Right atrium auricular region (tissue), 2 donors: ENCODE results near the gene TBXAS1. TPM values are rescaled to one million over a fixed set of nuclear protein-coding genes. Genes with fewer than 3 reads are reported as not detected.

Experiments used
- DNase-seq: peaks from one replicate; pipeline ENCODE4 v3.0.0-alpha.2; 2019; ENCODE audit warnings: low spot score
- H3K27ac ChIP-seq, 2 donors: fragments of 200-600 bp; sonication (generic); 1 replicate in 1 of 2; 2 replicates in 1 of 2; pipeline ENCODE4 v1.5.1; 2016 to 2019
- H3K27me3 ChIP-seq, 2 donors: fragments of 200-600 bp; sonication (generic); one replicate each; pipeline versions ENCODE4 v1.5.1 to v1.6.0; 2017 to 2019
- H3K36me3 ChIP-seq: fragments of 200-600 bp; sonication (generic); one replicate; pipeline ENCODE4 v1.5.1; 2016
- H3K4me1 ChIP-seq, 2 donors: fragments of 200-600 bp; sonication (generic); one replicate each; pipeline versions ENCODE4 v1.5.1 to v1.6.0; 2017 to 2019
- H3K4me3 ChIP-seq, 2 donors: fragments of 200-600 bp; sonication (generic); 1 replicate in 1 of 2; 2 replicates in 1 of 2; pipeline ENCODE4 v1.5.1; 2017 to 2019; ENCODE audit warnings: mild to moderate bottlenecking in 1 of 2, moderate library complexity in 1 of 2
- H3K9me3 ChIP-seq, 2 donors: fragments of 200-600 bp; sonication (generic); one replicate each; pipeline ENCODE4 v1.5.1; 2019
- CTCF ChIP-seq, 2 donors: fragments of 200-600 bp; sonication (generic); IDR thresholded peaks; one replicate each; pipeline ENCODE4 v1.5.1; 2019; ENCODE audit warnings: antibody characterized with exemption in 2 of 2
- total RNA-seq, 2 donors: library from RNA; depleted of rRNA; stranded (reverse); fragments of >200 nt; gene quantifications; one replicate each; pipeline ENCODE4 v1.1.0, GENCODE V29; 2016

The TBXAS1 gene
- total RNA-seq, 2 donors from 2014 or later = 4.6 to 15.3 TPM

DNA sequence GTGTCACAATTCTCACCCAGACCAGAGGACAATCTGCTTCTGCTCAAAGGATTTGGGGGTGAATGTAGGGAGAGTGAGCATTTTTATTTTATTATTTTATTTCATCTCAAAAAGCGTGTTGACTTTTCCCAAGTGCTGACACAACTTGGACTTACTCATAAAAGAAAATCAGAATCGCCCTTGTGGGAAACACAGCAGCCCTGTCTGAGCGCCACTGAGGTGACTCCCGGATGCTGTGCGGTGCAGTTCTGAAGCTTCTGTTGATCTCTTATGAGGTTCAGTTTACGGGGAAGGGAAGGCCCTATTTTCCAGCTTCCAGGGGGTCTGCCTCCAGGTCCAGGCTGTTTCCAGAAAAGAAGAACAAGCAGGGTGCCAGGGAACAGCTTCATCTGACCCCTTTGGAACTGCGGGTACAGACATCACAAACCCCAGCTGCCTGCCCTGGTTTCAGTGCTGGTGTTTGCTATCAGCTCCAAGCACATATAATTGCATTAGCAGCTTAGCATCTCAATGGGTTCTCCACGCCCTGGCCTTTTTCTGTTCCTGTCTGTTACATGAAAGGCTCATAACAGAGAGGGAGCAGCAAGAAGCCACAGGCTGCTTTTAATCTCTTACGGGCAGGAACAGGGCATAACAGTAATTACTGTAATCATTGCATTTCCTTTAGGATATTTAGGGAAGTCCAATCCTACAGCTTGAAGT lies 181.3 kb downstream of the TBXAS1 start:
- DNase-seq = no peak
- Histone ChIP-seq H3K4me3 (no peak overlapping the region), H3K4me1 (no peaks in the 10 kb centered on the region), H3K9me3 (no peaks in the 10 kb centered on the region), H3K27me3 (no peaks in the 10 kb centered on the region), H3K27ac (no peak overlapping the region), H3K36me3 (no peaks in the 10 kb centered on the region)
- no peak for TF ChIP-seq CTCF (IDR thresholded peaks at IDR 0.05)

DNA sequence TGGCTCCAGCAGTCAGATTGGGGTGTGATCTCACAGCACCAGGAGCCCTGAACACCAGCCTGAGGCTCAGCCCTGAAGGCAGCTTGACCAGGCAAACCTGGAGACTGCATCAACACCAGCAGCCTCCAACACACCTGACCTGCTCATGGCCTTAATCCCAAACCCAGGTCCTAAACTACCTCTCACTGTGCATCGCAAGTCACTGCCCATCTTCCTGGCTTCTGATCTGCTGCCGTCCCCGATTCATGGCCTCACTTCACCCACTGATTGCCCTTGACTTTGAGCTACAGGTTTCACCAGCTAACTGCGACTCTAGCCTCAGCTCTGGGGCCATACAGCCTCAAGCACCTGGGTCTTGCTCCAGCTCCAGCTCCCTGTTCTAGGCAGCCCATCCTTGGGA lies 184.6 kb downstream of the TBXAS1 start:
- Histone ChIP-seq H3K27ac (no peak overlapping the region), H3K36me3 (no peaks in the 10 kb centered on the region), H3K4me3 (no peak overlapping the region), H3K27me3 (no peaks in the 10 kb centered on the region), H3K9me3 (no peaks in the 10 kb centered on the region), H3K4me1 (no peaks in the 10 kb centered on the region)
- no peak for DNase-seq
- no peak for TF ChIP-seq CTCF (IDR thresholded peaks at IDR 0.05)

GRCh38 chr7:140014123-140014522 lies 185.1 kb downstream of the TBXAS1 start:
- Histone ChIP-seq H3K27ac (no peak overlapping the region), H3K4me1 (no peaks in the 10 kb centered on the region), H3K27me3 (no peaks in the 10 kb centered on the region), H3K4me3 (no peak overlapping the region), H3K9me3 (no peaks in the 10 kb centered on the region), H3K36me3 (no peaks in the 10 kb centered on the region)
- no peak for DNase-seq
- TF ChIP-seq CTCF (IDR thresholded peaks at IDR 0.05) = no peak

- H3K4me3 ChIP-seq = no peak overlapping the region
- no peaks in the 10 kb centered on the region for H3K27me3 ChIP-seq
- no peak for TF ChIP-seq CTCF (IDR thresholded peaks at IDR 0.05)
- no peaks in the 10 kb centered on the region for H3K9me3 ChIP-seq
- no peaks in the 10 kb centered on the region for H3K4me1 ChIP-seq
- no peaks in the 10 kb centered on the region for H3K36me3 ChIP-seq
- H3K27ac ChIP-seq = no peak overlapping the region
- DNase-seq = no peak
These were observed 186.5 kb downstream of the TBXAS1 start for GRCh38 chr7:140015471-140015970.

DNA sequence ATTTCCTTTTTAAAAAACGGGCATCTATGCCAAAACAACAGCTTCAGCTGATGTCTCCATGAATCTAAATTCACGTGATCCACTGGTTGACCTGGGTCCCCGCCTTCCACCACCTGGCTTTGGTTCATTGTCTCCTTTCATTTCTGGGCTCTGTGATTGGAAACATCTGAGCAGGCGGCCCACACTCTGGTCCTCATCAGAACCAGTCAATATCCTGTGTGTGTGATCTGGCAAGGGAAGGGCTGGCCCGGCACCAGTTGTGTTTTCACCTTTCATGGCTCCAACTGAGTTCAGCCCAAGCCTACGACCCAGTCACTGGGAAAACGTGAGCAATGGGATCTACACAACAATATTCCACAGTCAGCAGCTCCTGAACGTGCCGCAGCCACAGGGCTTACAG lies 187.5 kb downstream of the TBXAS1 start:
- DNase-seq = no peak
- TF ChIP-seq CTCF (IDR thresholded peaks at IDR 0.05) = no peak

DNA sequence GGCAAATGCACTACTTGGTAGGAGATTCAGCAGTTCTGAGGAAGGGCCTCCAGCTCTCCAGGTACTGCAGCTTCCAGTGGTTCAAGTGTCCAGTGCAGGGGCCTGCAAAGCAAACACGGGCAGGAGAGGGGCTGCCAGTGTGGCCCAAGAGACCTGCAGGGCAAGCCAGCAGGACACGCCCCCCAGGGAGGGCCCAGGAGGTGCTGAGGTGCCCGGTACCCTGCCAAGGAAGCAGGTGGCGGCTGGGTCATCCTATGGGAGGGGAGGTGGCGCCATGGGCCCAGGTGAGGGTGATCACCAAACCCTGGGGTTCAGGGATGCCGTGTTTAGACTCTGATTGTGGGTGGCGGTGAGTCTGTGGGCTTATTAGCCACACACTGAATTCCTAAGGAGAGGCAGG lies 188.0 kb downstream of the TBXAS1 start:
- H3K27ac ChIP-seq = no peak overlapping the region
- H3K36me3 ChIP-seq = no peaks in the 10 kb centered on the region
- no peak overlapping the region for H3K4me3 ChIP-seq
- no peaks in the 10 kb centered on the region for H3K9me3 ChIP-seq
- no peaks in the 10 kb centered on the region for H3K4me1 ChIP-seq
- H3K27me3 ChIP-seq = no peaks in the 10 kb centered on the region
- no peak for DNase-seq
- TF ChIP-seq CTCF (IDR thresholded peaks at IDR 0.05) = no peak

More for the DNA sequence above, 187.5 kb downstream of the TBXAS1 start:
- no peaks in the 10 kb centered on the region for H3K4me1 ChIP-seq
- H3K9me3 ChIP-seq = no peaks in the 10 kb centered on the region
- H3K27me3 ChIP-seq = no peaks in the 10 kb centered on the region
- H3K27ac ChIP-seq = no peak overlapping the region
- no peaks in the 10 kb centered on the region for H3K36me3 ChIP-seq
- H3K4me3 ChIP-seq = no peak overlapping the region
